SK-N-SH treated with all-trans-retinoic acid at 6 μM for 48 hours (cell line): Measurements from ENCODE around the gene SIAH1.

Experiments used
- BACH2 ChIP-seq: fragments of 250-450 bp; sonication (Bioruptor Pico); IDR thresholded peaks from 2 replicates; pipeline ENCODE4 v1.9.0; 2021; ENCODE audit warnings: mild to moderate bottlenecking, borderline replicate concordance
- GLIS3 ChIP-seq: fragments of 250-450 bp; sonication (Bioruptor Pico); IDR thresholded peaks from 2 replicates; pipeline ENCODE4 v1.5.0; 2020; ENCODE audit warnings: mild to moderate bottlenecking, moderate library complexity
- PATZ1 ChIP-seq: fragments of 250-450 bp; sonication (Bioruptor Pico); IDR thresholded peaks from 2 replicates; pipeline ENCODE4 v1.8.0; 2020; ENCODE audit warnings: mild to moderate bottlenecking, moderate library complexity, borderline replicate concordance
- RARB ChIP-seq: fragments of 250-450 bp; sonication (Bioruptor Pico); IDR thresholded peaks from 2 replicates; pipeline ENCODE4 v1.8.0; 2021; ENCODE audit warnings: mild to moderate bottlenecking, moderate library complexity
- TCF4 ChIP-seq: fragments of 250-450 bp; sonication (Bioruptor Pico); IDR thresholded peaks from 2 replicates; pipeline ENCODE4 v1.8.0; 2021; ENCODE audit warnings: mild to moderate bottlenecking, moderate library complexity, borderline replicate concordance
- TOX ChIP-seq: fragments of 250-450 bp; sonication (Bioruptor Pico); IDR thresholded peaks from 2 replicates; pipeline ENCODE4 v1.8.0; 2021; ENCODE audit warnings: mild to moderate bottlenecking, moderate library complexity, borderline replicate concordance
- ZFP30 ChIP-seq: fragments of 450-650 bp; formaldehyde crosslinking; IDR thresholded peaks from 2 replicates; pipeline ENCODE4 v1.5.0; 2022; ENCODE audit warnings: mild to moderate bottlenecking, moderate library complexity
- ZNF70 ChIP-seq: fragments of 450-650 bp; formaldehyde crosslinking; IDR thresholded peaks from 2 replicates; pipeline ENCODE4 v1.5.0; 2020; ENCODE audit warnings: mild to moderate bottlenecking, moderate library complexity
- ZNF8 ChIP-seq: fragments of 450-650 bp; formaldehyde crosslinking; IDR thresholded peaks from 2 replicates; pipeline ENCODE4 v1.5.0; 2020; ENCODE audit warnings: mild to moderate bottlenecking, moderate library complexity

GRCh38 chr16:48353565-48354163, 31.5 kb downstream of the SIAH1 start:
- no peak for TF ChIP-seq ZNF8 (CRISPR knock-in tag)
- TF ChIP-seq TCF4: no peak
- TF ChIP-seq PATZ1 (CRISPR knock-in tag): no peak
- TF ChIP-seq TOX: no peak
- no peak for TF ChIP-seq RARB (CRISPR knock-in tag)
- TF ChIP-seq ZNF70 (CRISPR knock-in tag): no peak
- no peak for TF ChIP-seq BACH2 (CRISPR knock-in tag)
- no peak for TF ChIP-seq GLIS3 (CRISPR knock-in tag)
- no peak for TF ChIP-seq ZFP30
